Measurements from ENCODE around the gene MSI2.

DNA sequence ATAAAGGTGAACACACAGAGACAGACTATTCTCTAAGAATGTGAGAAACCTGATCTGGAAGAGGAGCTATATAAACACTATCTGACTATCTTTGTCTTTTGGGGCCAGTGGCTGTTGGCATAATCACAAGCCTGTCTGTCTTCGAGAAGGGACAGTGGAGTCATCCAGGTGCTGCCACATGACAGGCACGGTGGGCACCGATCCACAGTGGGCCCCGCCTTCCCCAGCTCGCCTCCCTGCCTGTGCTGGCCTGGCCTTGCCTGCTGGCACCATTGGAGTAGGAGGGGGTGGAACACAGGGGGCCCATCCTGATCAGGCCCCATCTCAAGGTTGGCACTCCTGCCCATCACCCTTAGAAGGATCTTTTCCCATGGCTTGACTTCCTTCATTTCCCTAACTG lies 376.0 kb downstream of the MSI2 start:
- TF ChIP-seq, protein P1, sequence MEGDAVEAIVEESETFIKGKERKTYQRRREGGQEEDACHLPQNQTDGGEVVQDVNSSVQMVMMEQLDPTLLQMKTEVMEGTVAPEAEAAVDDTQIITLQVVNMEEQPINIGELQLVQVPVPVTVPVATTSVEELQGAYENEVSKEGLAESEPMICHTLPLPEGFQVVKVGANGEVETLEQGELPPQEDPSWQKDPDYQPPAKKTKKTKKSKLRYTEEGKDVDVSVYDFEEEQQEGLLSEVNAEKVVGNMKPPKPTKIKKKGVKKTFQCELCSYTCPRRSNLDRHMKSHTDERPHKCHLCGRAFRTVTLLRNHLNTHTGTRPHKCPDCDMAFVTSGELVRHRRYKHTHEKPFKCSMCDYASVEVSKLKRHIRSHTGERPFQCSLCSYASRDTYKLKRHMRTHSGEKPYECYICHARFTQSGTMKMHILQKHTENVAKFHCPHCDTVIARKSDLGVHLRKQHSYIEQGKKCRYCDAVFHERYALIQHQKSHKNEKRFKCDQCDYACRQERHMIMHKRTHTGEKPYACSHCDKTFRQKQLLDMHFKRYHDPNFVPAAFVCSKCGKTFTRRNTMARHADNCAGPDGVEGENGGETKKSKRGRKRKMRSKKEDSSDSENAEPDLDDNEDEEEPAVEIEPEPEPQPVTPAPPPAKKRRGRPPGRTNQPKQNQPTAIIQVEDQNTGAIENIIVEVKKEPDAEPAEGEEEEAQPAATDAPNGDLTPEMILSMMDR (IDR thresholded peaks at IDR 0.05): no peak
- no peak for TF ChIP-seq POLR2A (IDR thresholded peaks at IDR 0.05)

Measured in thyroid gland (tissue), 4 donors.